Hematopoietic multipotent progenitor cell treated with erythropoietin and hydrocortisone succinate and interleukin-3 and kit ligand, for 4 days (in vitro differentiated cells): ENCODE measurements around the gene NTRK3.
"Not testable (repeated sequence)": the region's sequence is repeated elsewhere in the genome, so short reads cannot be mapped to it uniquely, and the experiment has no call there.

ENCODE experiments used
- DNase-seq: peaks from one replicate; pipeline ENCODE4 v3.0.0-alpha.2; 2015

Gene NTRK3

GRCh38 chr15:87866961-87867360 lies 389.6 kb downstream of the NTRK3 start:
- no peak for DNase-seq

- peak; percentile 32 for DNase-seq
Measured at GRCh38 chr15:87863152-87863551, 393.4 kb downstream of the NTRK3 start.

DNA sequence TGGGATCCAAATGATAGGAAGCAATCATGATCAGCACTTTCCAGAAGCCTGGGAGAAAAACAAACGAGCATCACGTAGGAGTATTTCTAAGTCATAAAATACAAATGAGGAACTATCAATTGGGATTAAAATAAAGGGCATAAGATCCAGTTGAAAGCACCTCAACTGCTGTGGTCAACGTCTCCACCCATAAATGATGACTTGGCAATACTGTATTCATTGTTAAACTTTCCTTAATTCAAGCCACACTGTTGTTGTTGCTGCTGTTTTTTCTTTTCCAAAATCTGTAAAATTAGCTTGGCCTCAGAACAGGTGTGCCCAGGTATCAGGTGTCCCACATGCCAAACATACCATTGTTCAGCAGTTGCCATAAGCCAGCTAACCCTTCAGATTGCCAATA lies 395.8 kb downstream of the NTRK3 start:
- no peak for DNase-seq

DNA sequence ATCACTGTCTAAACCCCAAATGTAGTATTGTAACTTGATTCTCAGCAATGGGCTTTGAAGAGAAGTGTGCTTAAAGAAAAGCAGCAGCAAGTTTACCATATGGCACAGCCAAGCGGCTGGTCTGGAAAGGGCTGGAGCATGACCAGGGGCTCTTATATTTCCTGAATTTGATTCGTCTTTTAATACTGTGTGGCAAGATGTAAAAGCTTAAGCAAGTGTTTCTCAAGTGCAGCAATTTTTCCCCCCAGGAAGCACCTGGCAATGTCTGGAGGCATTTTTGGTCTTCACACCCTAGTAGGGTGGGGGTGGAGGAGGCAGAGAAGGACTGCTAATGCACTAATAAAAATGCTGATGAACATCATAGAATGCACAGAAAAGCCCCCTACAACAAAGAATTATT lies 397.9 kb downstream of the NTRK3 start:
- no peak for DNase-seq

GRCh38 chr15:87851497-87851896 lies 405.0 kb downstream of the NTRK3 start:
- no peak for DNase-seq

DNA sequence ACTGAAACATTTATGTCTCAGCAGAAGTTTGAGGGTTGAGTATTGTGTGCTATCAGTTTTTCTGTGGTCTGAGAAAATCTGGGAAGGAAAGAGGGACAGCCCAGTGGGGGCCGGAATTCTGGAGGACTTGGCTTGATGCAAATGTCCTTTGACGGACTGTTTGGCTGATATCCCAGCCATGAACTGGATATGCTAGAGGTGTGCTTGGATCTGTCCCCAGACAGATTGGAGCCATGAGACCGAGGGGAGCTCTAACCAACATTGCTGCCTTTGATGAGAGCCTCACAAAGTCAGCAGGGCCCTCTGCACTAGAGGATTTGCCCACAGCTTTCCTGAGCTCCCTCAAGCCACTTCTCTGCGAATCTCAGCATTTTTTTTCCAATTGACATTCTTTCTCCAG lies 405.6 kb downstream of the NTRK3 start:
- no peak for DNase-seq

- DNase-seq: no peak
Measured at GRCh38 chr15:87849181-87849580, 407.4 kb downstream of the NTRK3 start.

DNA sequence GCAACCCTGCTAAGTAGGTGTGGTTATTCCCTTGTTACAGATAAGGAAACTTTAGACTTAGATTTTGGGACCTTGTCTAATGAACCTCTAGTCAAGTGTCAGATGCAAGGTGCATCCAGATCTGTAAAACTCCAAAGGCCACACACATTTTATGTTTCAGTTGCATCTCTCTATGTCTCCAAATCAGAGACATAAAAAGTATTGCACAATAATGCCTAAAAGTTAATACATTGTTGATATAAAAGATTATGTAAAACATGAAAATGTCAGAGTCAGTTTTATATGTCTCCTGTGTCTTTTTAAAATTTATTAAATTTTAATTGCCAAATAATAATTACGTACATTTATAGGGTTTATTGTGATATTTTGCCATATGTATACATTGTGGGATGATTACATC lies 408.5 kb downstream of the NTRK3 start:
- DNase-seq: no peak

DNA sequence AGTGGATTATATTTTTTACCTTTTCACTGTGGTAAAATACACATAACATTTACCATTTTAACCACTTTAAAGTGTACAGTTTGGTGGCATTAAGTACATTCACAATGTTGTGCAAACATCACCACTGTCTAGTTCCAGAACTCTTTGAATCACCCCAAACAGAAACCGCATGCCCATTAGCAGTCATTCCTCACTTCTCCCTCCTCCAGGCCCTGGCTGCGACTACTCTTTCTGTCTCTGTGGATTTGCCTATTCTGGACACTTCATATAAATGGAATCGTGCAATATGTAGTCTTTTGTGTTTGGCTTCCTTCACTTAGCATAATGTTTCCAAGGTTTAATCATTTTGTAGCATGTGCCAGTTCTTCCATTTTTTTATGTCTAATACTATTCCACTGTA lies 409.8 kb downstream of the NTRK3 start:
- DNase-seq: no peak

- DNase-seq: no peak
Measured at GRCh38 chr15:87843312-87843711, 413.2 kb downstream of the NTRK3 start.

GRCh38 chr15:87841426-87841998 lies 415.0 kb downstream of the NTRK3 start:
- no peak for DNase-seq

DNA sequence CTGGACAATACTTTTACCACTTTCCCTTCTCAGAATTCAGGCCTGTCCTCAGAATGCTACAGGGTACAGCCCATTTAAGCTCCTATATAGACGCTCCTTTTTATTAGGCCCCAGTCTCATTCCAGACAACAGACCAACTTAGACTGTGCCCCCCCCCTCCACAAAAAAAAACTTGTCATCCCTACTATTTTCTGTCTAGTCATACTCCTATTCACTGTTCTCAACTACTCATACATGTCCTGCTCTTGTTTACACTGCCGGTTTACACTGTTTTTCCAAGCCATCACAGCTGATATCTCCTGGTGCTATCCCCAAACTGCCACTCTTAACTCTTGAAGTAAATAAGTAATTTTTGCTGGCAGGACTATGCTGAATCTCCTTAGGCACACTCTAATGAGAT lies 420.7 kb downstream of the NTRK3 start:
- not testable (repeated sequence) for DNase-seq

DNA sequence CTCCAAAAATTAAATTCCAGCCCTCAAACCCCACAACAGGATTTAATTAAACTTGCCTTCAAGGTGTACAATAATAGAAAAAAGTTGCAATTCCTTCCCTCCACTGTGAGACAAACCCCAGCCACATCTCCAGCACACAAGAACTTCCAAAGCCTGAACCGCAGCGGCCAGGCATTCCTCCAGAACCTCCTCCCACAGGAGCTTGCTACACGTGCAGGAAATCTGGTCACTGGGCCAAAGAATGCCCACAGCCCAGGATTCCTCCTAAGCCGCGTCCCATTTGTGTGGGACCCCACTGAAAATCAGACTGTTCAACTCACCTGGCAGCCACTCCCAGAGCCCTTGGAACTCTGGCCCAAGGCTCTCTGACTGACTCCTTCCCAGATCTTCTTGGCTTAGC lies 423.2 kb downstream of the NTRK3 start:
- DNase-seq: not testable (repeated sequence)

- peak; percentile 42 for DNase-seq
Measured at GRCh38 chr15:87829332-87830050, 427.0 kb downstream of the NTRK3 start.

GRCh38 chr15:87828608-87829007 lies 427.9 kb downstream of the NTRK3 start:
- DNase-seq: no peak

- DNase-seq: no peak
Measured at GRCh38 chr15:87827131-87827530, 429.4 kb downstream of the NTRK3 start.

DNA sequence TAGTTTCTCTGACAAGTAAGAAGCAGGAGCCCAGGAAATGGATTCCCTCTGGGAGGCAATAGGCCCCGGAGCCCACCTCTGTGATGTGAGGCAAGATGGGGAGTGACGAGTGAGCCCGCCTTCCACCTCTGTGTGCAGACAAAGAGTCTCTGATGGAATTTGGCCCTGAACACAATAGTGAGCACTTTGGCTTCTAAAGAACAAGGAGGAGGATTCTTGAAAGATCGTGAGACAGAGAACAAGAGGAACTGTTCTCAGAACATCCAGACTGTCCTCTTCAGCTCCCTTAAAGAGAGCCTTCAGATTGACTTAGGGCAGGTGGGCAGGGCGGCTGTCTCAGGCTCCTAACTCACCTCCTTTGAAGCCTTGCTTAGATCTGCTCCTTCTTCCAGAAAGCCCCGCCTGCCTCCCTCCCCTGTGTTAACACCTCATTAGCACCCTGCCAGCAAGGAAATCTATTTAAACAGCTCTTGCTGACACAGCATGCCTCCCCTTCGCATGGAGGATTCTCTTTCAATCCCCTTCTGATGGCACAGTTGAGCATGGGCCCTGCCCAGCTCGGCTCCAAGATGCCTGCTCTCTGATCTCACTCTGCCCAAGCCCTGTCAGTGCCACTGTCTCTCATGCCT lies 430.3 kb downstream of the NTRK3 start:
- DNase-seq: no peak

GRCh38 chr15:87818756-87819155 lies 437.8 kb downstream of the NTRK3 start:
- no peak for DNase-seq

DNA sequence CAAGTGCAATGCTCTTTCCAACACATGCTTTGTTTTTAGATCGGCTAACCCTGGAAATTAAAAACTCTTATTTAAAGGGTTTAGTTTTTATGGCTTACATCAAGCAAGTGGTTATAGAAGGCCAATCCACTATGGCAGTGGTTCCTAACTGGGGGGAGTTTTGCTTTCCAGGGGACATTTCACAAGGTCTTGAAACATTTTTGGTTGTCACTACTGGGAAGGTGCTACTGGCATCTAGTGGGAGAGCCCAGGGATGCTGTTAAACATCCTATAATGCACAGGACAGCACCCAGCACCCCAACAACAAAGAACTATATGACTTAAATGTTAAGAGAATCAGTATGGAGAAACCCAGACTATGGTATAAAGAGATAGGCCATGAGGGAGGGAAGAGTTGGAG lies 439.0 kb downstream of the NTRK3 start:
- no peak for DNase-seq

GRCh38 chr15:87816811-87817210 lies 439.7 kb downstream of the NTRK3 start:
- DNase-seq: no peak

- DNase-seq: no peak
Measured at GRCh38 chr15:87816016-87816415, 440.5 kb downstream of the NTRK3 start.
